Chondrocyte (in vitro differentiated cells): ENCODE results near the gene SLC25A21. TPM values are rescaled to one million over a fixed set of nuclear protein-coding genes. Genes with fewer than 3 reads are reported as not detected.

Source experiments
- DNase-seq: peaks from one replicate; pipeline ENCODE4 v3.0.0; 2021; ENCODE audit warnings: mixed read lengths, low spot score
- H3K27ac Mint-ChIP-seq: one replicate; pipeline ENCODE4 v1.8.0; 2021; ENCODE audit warnings: mild to moderate bottlenecking, moderate library complexity, mixed read lengths; ENCODE audit not compliant: unreplicated experiment
- H3K27me3 Mint-ChIP-seq: 2 replicates; pipeline ENCODE4 v1.8.0; 2021; ENCODE audit warnings: low read depth, mixed read lengths
- H3K36me3 Mint-ChIP-seq: 2 replicates; pipeline ENCODE4 v1.8.0; 2021; ENCODE audit warnings: low read depth, mixed read lengths
- H3K4me1 Mint-ChIP-seq: 2 replicates; pipeline ENCODE4 v1.8.0; 2021; ENCODE audit warnings: low read depth, mild to moderate bottlenecking, mixed read lengths
- H3K4me3 Mint-ChIP-seq: one replicate; pipeline ENCODE4 v1.8.0; 2021; ENCODE audit warnings: mild to moderate bottlenecking, moderate library complexity, mixed read lengths; ENCODE audit not compliant: unreplicated experiment
- H3K9me3 Mint-ChIP-seq: 2 replicates; pipeline ENCODE4 v1.8.0; 2021; ENCODE audit warnings: low read depth, mixed read lengths
- total RNA-seq: library from RNA; stranded (reverse); gene quantifications from 3 replicates; pipeline ENCODE4 v1.2.1, GENCODE V29; 2021
- TF ChIP-seq, protein P1 (sequence below): fragments of 200-600 bp; sonication (generic); IDR thresholded peaks from 2 replicates; pipeline ENCODE4 v1.5.0; 2021; ENCODE audit warnings: antibody characterized with exemption, mild to moderate bottlenecking, moderate library complexity

Gene SLC25A21
- total RNA-seq, 1 donor from 2014 or later: 0.22 TPM

DNA sequence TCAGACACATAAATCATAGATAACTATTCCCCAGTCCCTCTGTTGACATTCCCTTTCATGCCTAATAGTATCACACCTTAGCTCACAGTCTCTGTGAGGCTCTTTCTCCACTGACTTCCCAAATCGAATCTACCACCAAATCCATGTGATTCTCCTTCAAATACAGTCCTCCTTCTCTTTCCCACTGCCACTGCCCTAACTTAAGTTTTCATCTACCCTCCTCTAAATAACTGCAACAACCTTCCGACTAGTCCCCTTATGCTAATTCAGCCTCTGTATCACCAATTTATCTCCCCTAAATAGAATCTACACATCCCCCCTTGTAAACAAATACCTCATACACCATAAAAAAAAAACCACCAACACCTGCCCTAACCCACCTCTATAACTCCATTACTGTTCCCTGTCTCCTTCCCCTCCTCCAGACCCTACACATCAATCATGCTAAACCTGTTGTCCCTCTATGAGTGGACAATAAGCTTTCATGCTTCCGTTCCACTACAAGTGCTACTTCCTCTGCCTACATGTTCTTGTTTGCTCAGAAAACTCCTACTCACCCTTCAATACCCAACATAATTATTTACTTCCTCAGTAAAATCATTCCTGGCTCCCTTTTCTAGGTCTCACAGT is 39.0 kb downstream of the SLC25A21 start:
- DNase-seq: no peak
- no peaks in the 10 kb centered on the region for H3K4me1 Mint-ChIP-seq
- no peaks in the 10 kb centered on the region for H3K36me3 Mint-ChIP-seq
- TF ChIP-seq, protein P1, sequence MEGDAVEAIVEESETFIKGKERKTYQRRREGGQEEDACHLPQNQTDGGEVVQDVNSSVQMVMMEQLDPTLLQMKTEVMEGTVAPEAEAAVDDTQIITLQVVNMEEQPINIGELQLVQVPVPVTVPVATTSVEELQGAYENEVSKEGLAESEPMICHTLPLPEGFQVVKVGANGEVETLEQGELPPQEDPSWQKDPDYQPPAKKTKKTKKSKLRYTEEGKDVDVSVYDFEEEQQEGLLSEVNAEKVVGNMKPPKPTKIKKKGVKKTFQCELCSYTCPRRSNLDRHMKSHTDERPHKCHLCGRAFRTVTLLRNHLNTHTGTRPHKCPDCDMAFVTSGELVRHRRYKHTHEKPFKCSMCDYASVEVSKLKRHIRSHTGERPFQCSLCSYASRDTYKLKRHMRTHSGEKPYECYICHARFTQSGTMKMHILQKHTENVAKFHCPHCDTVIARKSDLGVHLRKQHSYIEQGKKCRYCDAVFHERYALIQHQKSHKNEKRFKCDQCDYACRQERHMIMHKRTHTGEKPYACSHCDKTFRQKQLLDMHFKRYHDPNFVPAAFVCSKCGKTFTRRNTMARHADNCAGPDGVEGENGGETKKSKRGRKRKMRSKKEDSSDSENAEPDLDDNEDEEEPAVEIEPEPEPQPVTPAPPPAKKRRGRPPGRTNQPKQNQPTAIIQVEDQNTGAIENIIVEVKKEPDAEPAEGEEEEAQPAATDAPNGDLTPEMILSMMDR: no peak
- H3K27ac Mint-ChIP-seq: no peak overlapping the region
- no peak overlapping the region for H3K4me3 Mint-ChIP-seq
- no peaks in the 10 kb centered on the region for H3K9me3 Mint-ChIP-seq
- H3K27me3 Mint-ChIP-seq: peaks cover 3% of the 10 kb centered on the region

- Mint-ChIP-seq H3K27ac (no peak overlapping the region), H3K4me1 (no peaks in the 10 kb centered on the region), H3K4me3 (no peak overlapping the region), H3K36me3 (no peaks in the 10 kb centered on the region), H3K27me3 (peaks cover 3% of the 10 kb centered on the region), H3K9me3 (no peaks in the 10 kb centered on the region)
- TF ChIP-seq, protein P1: no peak
- no peak for DNase-seq
Observed at GRCh38 chr14:37131205-37131604, 41.2 kb downstream of the SLC25A21 start.

GRCh38 chr14:37129047-37129446 is 43.4 kb downstream of the SLC25A21 start:
- no peaks in the 10 kb centered on the region for H3K36me3 Mint-ChIP-seq
- H3K27me3 Mint-ChIP-seq: peaks cover 3% of the 10 kb centered on the region
- H3K4me1 Mint-ChIP-seq: no peaks in the 10 kb centered on the region
- H3K4me3 Mint-ChIP-seq: no peak overlapping the region
- no peak for DNase-seq
- H3K9me3 Mint-ChIP-seq: no peaks in the 10 kb centered on the region
- TF ChIP-seq, protein P1: no peak
- H3K27ac Mint-ChIP-seq: no peak overlapping the region

DNA sequence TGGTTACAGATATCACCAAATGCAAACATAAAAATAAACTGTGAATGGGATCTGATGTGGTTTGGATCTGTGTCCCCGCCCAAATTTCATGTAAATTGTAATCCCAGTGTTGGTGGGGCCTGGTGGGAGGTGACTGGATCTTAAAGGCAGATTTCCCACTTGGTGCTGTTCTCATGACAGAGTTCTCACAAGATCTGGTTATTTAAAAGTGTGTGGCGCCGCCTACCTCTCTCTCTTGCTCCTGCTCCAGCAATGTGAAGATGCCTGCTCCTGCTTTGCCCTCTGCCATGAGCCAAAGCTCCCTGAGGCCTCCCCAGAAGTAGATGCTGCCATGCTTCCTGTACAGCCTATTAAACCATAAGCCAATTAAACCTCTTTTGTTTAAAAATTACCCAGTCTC is 47.8 kb downstream of the SLC25A21 start:
- Mint-ChIP-seq H3K27me3 (no peaks in the 10 kb centered on the region), H3K27ac (no peak overlapping the region), H3K4me1 (peaks cover 22% of the 10 kb centered on the region), H3K36me3 (no peaks in the 10 kb centered on the region), H3K9me3 (peaks cover 4% of the 10 kb centered on the region), H3K4me3 (no peak overlapping the region)
- no peak for DNase-seq
- TF ChIP-seq, protein P1: peak; percentile 25

GRCh38 chr14:37122919-37123639 is 49.3 kb downstream of the SLC25A21 start:
- Mint-ChIP-seq H3K27ac (peak overlapping the region; percentile 32), H3K9me3 (peaks cover 4% of the 10 kb centered on the region), H3K27me3 (no peaks in the 10 kb centered on the region), H3K36me3 (no peaks in the 10 kb centered on the region), H3K4me3 (no peak overlapping the region), H3K4me1 (peaks cover 23% of the 10 kb centered on the region)
- TF ChIP-seq, protein P1: no peak
- no peak for DNase-seq
